ENCODE measurements around the gene IDH2.
A peak's percentile ranks its signal among the peaks of the same experiment; 100 is the strongest.
"Not testable (repeated sequence)": the region's sequence is repeated elsewhere in the genome, so short reads cannot be mapped to it uniquely, and the experiment has no call there.

Gene IDH2

GRCh38 chr15:90114451-90114901 lies 12.2 kb upstream of the IDH2 start:
- DNase-seq, result no peak

DNA sequence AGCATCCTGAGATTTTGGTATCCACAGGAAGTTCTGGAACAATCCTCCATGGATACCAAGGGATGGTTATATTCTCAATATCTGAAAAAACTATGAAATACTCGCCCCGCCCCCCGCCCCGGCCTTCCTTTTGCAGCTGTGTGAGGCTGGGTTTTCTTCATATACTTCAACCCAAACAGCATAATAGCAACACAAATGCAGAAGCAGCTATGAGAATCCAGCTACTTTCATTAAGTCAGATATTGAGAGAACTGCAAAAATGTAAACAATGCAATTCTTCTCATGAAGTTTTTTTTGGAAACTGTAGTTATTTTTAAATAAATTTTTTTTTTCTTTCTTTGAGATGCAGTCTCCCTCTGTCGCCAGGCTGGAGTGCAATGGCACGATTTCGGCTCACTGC lies 10.9 kb upstream of the IDH2 start:
- no peak for DNase-seq

GRCh38 chr15:90109163-90109751 lies 7.0 kb upstream of the IDH2 start:
- DNase-seq, result not testable (repeated sequence)

DNA sequence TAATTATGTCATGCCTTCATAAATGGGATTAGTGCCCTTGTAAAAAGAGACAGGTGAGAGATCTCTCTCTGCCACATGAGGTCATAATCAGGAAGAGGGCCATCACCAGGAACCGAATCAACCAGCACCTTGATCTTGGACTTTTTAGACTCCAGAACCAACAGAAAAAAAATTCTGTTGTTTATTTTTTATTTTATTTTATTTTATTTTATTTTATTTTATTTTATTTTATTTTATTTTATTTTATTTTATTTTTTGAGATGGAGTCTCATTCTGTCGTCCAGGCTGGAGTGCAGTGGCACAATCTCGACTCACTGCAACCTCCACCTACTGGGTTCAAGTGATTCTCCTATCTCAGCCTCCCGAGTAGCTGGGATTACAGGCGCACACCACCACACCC lies 5.8 kb upstream of the IDH2 start:
- not testable (repeated sequence) for DNase-seq

- DNase-seq, result no peak
Measured at GRCh38 chr15:90106522-90107117, 4.4 kb upstream of the IDH2 start.

- DNase-seq, result no peak
Measured at GRCh38 chr15:90105521-90105920, 3.3 kb upstream of the IDH2 start.

GRCh38 chr15:90104551-90104950 lies 2.3 kb upstream of the IDH2 start:
- no peak for DNase-seq

GRCh38 chr15:90103701-90104329 lies 1.5 kb upstream of the IDH2 start:
- DNase-seq, result peak; percentile 7

- no peak for DNase-seq
Measured at GRCh38 chr15:90101130-90101968, 919 bp downstream of the IDH2 start.

- DNase-seq, result no peak
Measured at GRCh38 chr15:90099868-90100831, 2.1 kb downstream of the IDH2 start.

DNA sequence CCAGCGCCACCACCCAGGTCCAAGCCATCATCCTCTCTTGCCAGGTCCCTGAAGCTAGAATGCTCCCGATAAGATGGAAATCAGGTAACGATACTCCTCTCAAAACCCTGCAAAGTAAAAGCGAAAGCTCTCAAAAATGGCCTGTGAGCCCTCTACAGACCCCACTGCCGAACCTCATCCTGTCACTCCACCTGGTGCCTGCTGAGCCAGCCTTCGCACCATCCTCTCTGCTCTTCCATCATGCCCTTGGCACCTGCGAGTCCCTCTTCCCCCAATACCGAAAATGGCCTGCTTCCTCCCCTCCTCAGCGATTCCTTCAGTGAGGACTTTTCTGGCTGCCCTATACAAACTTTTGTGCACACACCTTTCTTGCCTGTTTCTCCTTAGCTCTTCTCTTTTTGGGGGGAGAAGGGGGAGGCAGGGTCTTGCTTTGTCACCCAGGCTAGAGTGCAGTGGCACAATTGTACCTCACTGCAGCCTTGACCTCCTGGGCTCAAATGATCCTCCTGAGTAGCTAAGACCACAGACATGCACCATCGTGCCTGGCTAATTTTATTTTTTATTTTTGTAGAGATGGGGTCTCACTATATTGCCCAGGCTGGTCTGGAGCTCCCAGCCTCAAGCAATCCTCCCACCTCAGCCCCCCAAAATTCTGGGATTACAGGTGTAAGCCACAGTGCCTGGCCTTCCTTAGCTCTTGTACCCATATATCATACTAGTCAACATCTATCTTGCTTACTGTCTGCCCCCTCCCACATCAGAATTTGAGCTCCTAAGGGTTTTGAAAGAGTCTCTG lies 3.0 kb downstream of the IDH2 start:
- no peak for DNase-seq

- DNase-seq, result no peak
Measured at GRCh38 chr15:90097475-90097874, 4.8 kb downstream of the IDH2 start.

DNA sequence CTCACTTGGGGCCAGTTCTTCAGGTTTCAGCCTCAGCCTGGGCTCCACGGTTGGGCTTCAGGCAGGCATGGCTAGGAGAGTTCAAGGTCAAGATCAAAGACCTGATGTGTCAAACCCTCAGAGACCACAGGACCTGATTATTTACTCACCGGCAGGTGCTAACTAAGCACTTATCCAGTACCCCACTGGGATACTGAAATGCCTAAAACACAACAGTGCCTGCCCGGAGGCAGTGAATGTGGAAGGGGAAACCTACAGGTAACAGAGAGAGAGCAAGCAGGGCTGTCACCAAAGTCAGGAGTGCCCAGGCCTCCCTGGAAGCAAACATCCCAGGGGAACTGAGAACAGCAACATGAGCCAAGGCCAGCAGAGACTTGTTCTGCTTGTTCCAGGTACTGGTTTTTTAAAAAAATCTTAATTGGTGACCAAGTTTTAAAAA lies 6.7 kb downstream of the IDH2 start:
- DNase-seq, result no peak

DNA sequence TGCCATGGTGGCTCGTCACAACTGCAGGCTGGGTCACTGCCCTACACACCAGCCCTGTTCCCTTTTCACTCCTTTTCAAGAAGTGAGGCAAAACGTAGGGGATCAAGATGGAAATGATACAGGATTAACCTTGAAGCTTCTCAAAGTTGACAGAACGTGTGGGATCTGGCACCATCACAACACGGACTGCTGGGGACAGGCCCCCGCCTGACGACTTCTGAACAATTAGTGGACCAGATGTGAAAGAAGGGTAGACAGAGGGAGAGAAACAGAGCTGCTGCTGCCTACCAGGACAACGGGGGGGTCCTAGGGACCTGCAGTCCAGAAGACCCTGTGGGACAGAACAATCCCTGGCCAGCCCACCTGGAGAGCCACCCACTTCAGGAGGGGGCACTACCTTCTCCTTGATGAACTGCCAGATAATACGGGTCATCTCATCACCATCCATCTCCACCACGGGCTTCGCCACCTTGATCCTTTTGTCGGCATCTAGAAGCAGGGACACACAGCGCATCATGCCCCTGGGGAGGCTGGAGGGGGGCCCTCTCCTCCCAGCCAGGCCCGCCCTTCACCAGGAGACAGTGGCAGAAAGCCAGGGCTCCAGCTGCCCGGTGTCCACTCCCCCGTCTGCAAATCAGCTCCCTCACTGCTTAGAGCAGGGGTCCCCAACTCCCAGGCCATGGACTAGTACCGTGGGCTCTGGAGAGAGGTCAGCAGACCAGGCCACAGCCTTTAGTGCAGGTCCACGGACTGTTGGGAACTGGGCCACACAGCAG lies 10.9 kb downstream of the IDH2 start:
- no peak for DNase-seq

DNA sequence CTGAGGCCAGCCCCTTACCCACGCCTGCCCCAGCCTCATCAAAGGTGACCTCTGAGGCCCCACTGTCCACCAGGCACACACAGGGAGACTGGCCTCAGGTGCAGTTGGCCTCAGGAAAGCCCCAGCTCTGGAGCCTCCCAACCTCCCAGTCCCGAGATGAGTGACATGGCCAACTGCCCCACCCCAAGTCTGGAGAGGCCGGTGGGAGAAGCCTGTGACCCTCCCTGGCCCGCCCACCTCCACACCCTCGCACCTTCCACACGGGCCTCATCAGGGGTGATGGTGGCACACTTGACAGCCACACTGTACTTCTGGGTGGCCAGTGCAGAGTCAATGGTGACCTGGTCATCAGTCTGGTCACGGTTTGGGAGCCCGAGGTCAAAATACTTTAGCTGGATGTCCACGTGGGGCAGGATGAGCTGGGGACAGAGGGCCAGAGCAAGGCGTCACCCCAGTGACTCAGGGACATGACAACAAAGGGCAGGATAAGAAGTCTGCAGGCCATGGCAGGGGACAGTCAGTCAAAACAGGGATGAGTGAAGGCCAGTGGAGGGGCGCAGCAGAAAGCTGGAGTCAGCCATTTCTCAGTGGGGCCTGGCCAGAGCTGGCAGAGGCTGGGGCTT lies 11.9 kb downstream of the IDH2 start:
- no peak for DNase-seq

- no peak for DNase-seq
Measured at GRCh38 chr15:90087454-90088154, 14.7 kb downstream of the IDH2 start.

GRCh38 chr15:90086868-90087268 lies 15.4 kb downstream of the IDH2 start:
- DNase-seq, result no peak

- DNase-seq, result no peak
Measured at GRCh38 chr15:90085565-90085964, 16.7 kb downstream of the IDH2 start.

DNA sequence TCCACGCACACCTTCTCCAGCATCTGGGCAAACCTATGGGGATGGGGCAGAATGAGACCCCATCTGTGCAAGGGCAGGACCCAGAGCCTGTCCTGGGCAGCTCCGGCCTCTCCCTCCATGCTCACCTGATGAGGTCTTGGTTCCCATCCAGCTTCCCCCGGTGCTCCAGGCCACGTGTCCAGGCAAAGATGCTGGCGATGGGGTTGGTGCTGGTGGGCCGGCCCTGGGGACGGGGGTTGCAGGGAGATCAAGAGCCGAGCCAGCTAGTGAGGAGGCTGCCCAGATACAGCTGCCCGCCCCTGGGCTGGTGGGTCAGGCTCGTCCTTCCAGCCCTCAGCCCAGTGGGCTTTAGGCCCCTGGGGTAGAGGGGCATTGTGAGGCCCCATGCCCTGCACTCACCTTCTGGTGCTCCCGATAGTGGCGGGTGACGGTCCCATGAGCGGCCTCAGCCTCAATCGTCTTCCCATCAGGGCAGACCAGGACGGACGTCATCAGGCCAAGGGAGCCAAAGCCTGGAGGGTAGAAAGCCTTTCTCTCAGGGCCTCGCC lies 17.3 kb downstream of the IDH2 start:
- DNase-seq, result no peak
